ENCODE results near the gene SLC6A8. TPM values are rescaled to one million over a fixed set of nuclear protein-coding genes. Genes with fewer than 3 reads are reported as not detected.

SLC6A8 gene
- total RNA-seq, 1 donor from 2014 or later: 74.1 TPM

- Mint-ChIP-seq H3K27ac (ENCODE audit: unreplicated experiment) (no peak overlapping the region), H3K9me3 (ENCODE audit: unreplicated experiment) (peaks cover 12% of the 10 kb centered on the region), H3K36me3 (ENCODE audit: unreplicated experiment) (peaks cover 18% of the 10 kb centered on the region), H3K4me1 (ENCODE audit: unreplicated experiment) (peaks cover 16% of the 10 kb centered on the region), H3K4me3 (ENCODE audit: unreplicated experiment) (no peak overlapping the region), H3K27me3 (ENCODE audit: unreplicated experiment) (no peaks in the 10 kb centered on the region)
- TF ChIP-seq, protein P1, sequence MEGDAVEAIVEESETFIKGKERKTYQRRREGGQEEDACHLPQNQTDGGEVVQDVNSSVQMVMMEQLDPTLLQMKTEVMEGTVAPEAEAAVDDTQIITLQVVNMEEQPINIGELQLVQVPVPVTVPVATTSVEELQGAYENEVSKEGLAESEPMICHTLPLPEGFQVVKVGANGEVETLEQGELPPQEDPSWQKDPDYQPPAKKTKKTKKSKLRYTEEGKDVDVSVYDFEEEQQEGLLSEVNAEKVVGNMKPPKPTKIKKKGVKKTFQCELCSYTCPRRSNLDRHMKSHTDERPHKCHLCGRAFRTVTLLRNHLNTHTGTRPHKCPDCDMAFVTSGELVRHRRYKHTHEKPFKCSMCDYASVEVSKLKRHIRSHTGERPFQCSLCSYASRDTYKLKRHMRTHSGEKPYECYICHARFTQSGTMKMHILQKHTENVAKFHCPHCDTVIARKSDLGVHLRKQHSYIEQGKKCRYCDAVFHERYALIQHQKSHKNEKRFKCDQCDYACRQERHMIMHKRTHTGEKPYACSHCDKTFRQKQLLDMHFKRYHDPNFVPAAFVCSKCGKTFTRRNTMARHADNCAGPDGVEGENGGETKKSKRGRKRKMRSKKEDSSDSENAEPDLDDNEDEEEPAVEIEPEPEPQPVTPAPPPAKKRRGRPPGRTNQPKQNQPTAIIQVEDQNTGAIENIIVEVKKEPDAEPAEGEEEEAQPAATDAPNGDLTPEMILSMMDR (IDR thresholded peaks at IDR 0.05): no peak
- no peak for DNase-seq (ENCODE audit: extremely low spot score, unreplicated experiment)
These were observed 44.1 kb downstream of the SLC6A8 start for GRCh38 chrX:153731845-153732215.

- Mint-ChIP-seq H3K4me1 (ENCODE audit: unreplicated experiment) (peaks cover 11% of the 10 kb centered on the region), H3K27me3 (ENCODE audit: unreplicated experiment) (no peaks in the 10 kb centered on the region), H3K36me3 (ENCODE audit: unreplicated experiment) (peaks cover 18% of the 10 kb centered on the region), H3K27ac (ENCODE audit: unreplicated experiment) (no peak overlapping the region), H3K4me3 (ENCODE audit: unreplicated experiment) (no peak overlapping the region), H3K9me3 (ENCODE audit: unreplicated experiment) (peaks cover 12% of the 10 kb centered on the region)
- DNase-seq (ENCODE audit: extremely low spot score, unreplicated experiment): no peak
- TF ChIP-seq, protein P1 (IDR thresholded peaks at IDR 0.05): no peak
These were observed 44.7 kb downstream of the SLC6A8 start for GRCh38 chrX:153732401-153732800.

DNA sequence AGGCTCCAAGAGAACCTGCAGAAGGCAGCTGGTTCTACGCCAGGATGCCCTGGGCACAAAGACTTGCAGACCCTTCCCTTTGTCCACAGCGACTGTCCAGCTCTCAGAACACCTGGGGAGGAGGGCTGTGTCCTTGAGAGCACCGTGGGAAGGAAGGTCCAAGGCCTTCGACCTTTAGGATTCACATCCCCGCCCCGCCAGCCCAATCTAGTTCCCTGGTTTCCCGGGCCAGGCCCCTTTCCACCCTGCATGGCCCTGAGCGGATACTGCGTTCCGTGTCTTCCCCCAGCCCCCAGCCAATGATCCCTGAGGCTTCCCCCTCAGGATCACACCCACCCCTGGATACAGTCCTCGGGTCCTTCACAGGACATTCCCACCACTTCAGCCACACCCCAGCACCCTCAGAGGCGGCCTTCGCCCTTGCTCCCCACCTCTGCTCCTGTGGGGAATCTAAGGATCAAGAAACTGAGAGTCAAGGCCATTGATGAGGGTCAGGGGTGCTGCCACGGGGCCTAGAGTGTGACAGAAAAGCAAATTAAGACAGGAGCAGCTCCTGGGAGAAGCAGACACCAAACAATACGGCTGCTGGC is 46.0 kb downstream of the SLC6A8 start:
- peaks cover 12% of the 10 kb centered on the region for H3K9me3 Mint-ChIP-seq (ENCODE audit: unreplicated experiment)
- TF ChIP-seq, protein P1 (IDR thresholded peaks at IDR 0.05): no peak

GRCh38 chrX:153734871-153735270 is 47.1 kb downstream of the SLC6A8 start:
- TF ChIP-seq, protein P1 (IDR thresholded peaks at IDR 0.05): no peak
- Mint-ChIP-seq H3K27ac (ENCODE audit: unreplicated experiment) (no peak overlapping the region), H3K36me3 (ENCODE audit: unreplicated experiment) (peaks cover 18% of the 10 kb centered on the region), H3K4me1 (ENCODE audit: unreplicated experiment) (peaks cover 4% of the 10 kb centered on the region), H3K4me3 (ENCODE audit: unreplicated experiment) (no peak overlapping the region), H3K9me3 (ENCODE audit: unreplicated experiment) (peaks cover 12% of the 10 kb centered on the region), H3K27me3 (ENCODE audit: unreplicated experiment) (no peaks in the 10 kb centered on the region)
- no peak for DNase-seq (ENCODE audit: extremely low spot score, unreplicated experiment)

More for the DNA sequence above, 46.0 kb downstream of the SLC6A8 start:
- no peak for DNase-seq (ENCODE audit: extremely low spot score, unreplicated experiment)
- H3K4me3 Mint-ChIP-seq (ENCODE audit: unreplicated experiment): no peak overlapping the region
- H3K27me3 Mint-ChIP-seq (ENCODE audit: unreplicated experiment): no peaks in the 10 kb centered on the region
- peaks cover 4% of the 10 kb centered on the region for H3K4me1 Mint-ChIP-seq (ENCODE audit: unreplicated experiment)
- H3K36me3 Mint-ChIP-seq (ENCODE audit: unreplicated experiment): peaks cover 18% of the 10 kb centered on the region
- H3K27ac Mint-ChIP-seq (ENCODE audit: unreplicated experiment): no peak overlapping the region

- Mint-ChIP-seq H3K36me3 (ENCODE audit: unreplicated experiment) (peaks cover 18% of the 10 kb centered on the region), H3K9me3 (ENCODE audit: unreplicated experiment) (peaks cover 12% of the 10 kb centered on the region), H3K27ac (ENCODE audit: unreplicated experiment) (no peak overlapping the region), H3K27me3 (ENCODE audit: unreplicated experiment) (no peaks in the 10 kb centered on the region), H3K4me3 (ENCODE audit: unreplicated experiment) (no peak overlapping the region), H3K4me1 (ENCODE audit: unreplicated experiment) (peaks cover 4% of the 10 kb centered on the region)
- TF ChIP-seq, protein P1 (IDR thresholded peaks at IDR 0.05): no peak
- DNase-seq (ENCODE audit: extremely low spot score, unreplicated experiment): no peak
These were observed 47.5 kb downstream of the SLC6A8 start for GRCh38 chrX:153735274-153735673.

Measured in osteocyte (in vitro differentiated cells).